ENCODE data around the gene ZNF385A. TPM values are rescaled to one million over a fixed set of nuclear protein-coding genes. Genes with fewer than 3 reads are reported as not detected.

Gene ZNF385A
- total RNA-seq, 4 donors from 2014 or later = 24.2 to 38.9 (median 29.3) TPM

DNA sequence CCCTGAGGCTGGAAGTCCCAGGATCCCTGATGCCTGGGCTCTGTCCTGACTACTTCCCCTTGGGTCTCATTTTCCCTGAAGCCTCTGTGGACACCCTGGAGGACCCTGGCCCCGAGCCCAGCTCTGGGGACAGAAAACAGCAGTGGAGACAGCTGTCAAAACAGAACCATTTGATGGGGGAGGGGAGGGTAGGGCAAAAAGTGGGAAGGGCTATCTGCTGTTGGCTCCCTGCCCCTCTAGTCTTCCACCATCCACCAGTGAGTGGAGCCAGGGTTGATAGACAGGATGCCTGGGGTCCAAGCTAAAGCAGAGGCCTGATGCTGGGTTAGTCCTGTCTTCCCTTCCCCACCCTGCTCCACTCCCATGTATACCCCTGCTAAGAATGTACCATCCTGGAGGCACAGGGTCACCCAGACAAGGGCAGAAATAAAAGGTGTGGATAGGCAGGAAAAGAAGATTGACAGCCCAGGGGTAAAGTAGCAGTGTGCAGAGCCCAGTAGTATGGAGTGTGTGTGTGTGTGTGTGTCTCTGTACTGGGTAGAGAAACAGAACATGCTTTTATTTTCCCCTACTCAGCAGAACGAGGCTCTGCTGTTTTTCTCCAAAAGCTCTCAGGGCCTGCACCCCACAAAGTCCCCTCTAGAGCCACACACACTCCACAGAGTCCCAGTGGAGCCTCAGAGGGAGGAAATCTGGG, 9.8 kb downstream of the ZNF385A start:
- intact Hi-C loops (cut with DNase I) = no loop called here
- peaks cover 33 to 77% of the 10 kb centered on the region in 2 donors for H3K4me1 ChIP-seq
- peak overlapping the region in 1 of 3 donors; percentile 2 for H3K4me3 ChIP-seq (replicated peaks in 1 of 3)
- no peaks in the 10 kb centered on the region for H3K9me3 ChIP-seq
- no peak for TF ChIP-seq POLR2A (IDR thresholded peaks at IDR 0.05)
- TF ChIP-seq, protein P1, sequence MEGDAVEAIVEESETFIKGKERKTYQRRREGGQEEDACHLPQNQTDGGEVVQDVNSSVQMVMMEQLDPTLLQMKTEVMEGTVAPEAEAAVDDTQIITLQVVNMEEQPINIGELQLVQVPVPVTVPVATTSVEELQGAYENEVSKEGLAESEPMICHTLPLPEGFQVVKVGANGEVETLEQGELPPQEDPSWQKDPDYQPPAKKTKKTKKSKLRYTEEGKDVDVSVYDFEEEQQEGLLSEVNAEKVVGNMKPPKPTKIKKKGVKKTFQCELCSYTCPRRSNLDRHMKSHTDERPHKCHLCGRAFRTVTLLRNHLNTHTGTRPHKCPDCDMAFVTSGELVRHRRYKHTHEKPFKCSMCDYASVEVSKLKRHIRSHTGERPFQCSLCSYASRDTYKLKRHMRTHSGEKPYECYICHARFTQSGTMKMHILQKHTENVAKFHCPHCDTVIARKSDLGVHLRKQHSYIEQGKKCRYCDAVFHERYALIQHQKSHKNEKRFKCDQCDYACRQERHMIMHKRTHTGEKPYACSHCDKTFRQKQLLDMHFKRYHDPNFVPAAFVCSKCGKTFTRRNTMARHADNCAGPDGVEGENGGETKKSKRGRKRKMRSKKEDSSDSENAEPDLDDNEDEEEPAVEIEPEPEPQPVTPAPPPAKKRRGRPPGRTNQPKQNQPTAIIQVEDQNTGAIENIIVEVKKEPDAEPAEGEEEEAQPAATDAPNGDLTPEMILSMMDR (IDR thresholded peaks at IDR 0.05) = no peak
- DNase-seq = peak in 1 of 2 donors; percentile 54
- peaks cover 8 to 18% of the 10 kb centered on the region in 2 donors for H3K36me3 ChIP-seq
- H3K27me3 ChIP-seq = no peaks in the 10 kb centered on the region
- 23 to 37% methylated on average over 2 of the region's 2 CpGs for WGBS, 2 donors
- peak overlapping the region; percentile 35 to 80 (median 41) for H3K27ac ChIP-seq

DNA sequence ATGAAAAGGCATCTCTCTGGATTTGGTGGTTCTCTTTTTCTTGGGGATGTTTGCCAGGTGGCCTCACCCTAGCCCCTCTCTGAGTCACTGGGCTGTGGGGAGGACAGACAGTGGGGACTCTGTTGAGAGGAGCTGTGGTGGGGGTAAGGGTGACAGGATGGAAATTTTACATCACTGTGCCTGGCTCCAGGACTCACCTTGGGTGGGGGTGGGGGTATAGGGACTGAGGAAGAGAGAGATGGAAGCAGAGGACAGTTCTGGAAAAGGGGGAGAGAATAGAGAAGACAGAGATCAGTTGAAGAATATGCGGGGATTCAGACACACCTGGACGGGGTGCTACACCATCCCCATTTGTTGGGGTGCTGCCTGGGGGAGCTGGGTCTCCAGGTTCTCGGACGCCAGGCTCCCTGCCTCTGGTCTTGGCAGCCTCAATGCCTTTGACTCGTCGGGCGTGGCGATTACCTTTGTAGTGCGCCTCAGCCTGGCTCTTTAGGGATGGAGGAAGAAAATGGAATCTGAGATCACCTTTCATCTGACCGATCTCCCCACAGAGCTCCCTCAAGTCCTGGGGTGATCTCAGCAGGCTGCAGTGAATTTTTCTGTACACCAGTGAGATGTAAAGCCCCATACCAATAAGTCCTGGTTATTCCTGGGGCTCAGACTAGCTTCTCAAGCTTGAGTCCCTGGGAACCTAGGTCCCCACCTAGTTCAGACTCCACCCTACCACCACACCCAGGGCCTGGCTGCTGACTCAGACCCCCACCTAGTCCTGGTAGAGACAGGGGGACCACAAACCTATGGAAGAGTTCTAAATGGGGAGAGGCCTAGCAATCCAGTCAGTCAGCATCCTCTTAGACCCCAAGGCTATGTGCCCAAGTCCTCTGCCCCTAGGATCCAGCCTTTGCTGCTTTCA, 10.6 kb downstream of the ZNF385A start:
- Histone ChIP-seq H3K4me1 (peaks cover 27 to 77% of the 10 kb centered on the region in 2 donors), H3K27ac (peak overlapping the region in 2 of 3 donors; percentile 20 to 80)

DNA sequence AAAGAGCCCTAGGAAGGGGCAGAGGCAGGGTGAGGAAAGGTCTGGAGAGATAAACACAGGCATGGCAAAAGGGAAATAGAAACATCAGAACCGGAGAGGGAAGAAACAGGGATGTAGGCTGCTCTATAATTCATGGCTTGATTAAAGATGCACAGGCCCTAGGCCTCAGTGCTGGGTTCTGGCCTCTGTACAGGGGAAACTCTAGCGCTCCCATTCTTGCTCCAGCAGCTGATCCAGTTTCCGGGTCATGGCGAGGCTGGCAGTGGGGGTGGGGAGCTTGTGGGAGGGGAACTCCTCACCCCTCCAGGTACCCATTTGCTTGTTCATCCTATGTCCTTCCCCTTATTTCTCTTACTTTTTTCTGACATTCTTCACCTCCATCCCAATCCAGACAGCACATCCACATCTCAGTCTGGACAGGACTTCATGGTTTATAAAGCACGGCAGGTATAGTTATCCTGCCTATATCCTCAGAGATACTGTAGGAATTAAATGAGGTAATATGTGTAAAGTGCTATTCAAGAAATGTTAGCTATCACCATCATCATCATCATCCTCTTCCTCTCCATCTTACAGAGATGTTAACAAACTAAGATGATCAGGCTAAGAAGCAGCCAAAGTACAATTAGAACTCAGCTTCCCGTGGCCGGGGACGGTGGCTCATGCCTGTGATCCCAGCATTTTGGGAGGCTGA, 12.3 kb downstream of the ZNF385A start:
- no peaks in the 10 kb centered on the region for H3K27me3 ChIP-seq
- TF ChIP-seq, protein P1 (IDR thresholded peaks at IDR 0.05) = no peak
- no peak for TF ChIP-seq POLR2A (IDR thresholded peaks at IDR 0.05)
- no peaks in the 10 kb centered on the region for H3K9me3 ChIP-seq
- H3K4me3 ChIP-seq (replicated peaks in 1 of 3) = no peak overlapping the region
- peak in 1 of 2 donors; percentile 41 for DNase-seq
- peaks cover 8 to 18% of the 10 kb centered on the region in 2 donors for H3K36me3 ChIP-seq
- peaks cover 25 to 70% of the 10 kb centered on the region in 2 donors for H3K4me1 ChIP-seq
- intact Hi-C loops (cut with DNase I) = no loop called here
- peak overlapping the region in 2 of 3 donors; percentile 24 to 47 for H3K27ac ChIP-seq
- WGBS, 2 donors = 66 to 68% methylated on average over 8 of the region's 8 CpGs

More for the DNA sequence above, 10.6 kb downstream of the ZNF385A start:
- Histone ChIP-seq H3K9me3 (no peaks in the 10 kb centered on the region), H3K36me3 (peaks cover 8 to 18% of the 10 kb centered on the region in 2 donors), H3K4me3 (replicated peaks in 1 of 3) (no peak overlapping the region), H3K27me3 (no peaks in the 10 kb centered on the region)
- TF ChIP-seq, protein P1 (IDR thresholded peaks at IDR 0.05) = no peak
- no peak for TF ChIP-seq POLR2A (IDR thresholded peaks at IDR 0.05)
- intact Hi-C loops (cut with DNase I) = no loop called here
- WGBS, 2 donors = 89% methylated on average over 10 of the region's 10 CpGs
- DNase-seq = no peak

DNA sequence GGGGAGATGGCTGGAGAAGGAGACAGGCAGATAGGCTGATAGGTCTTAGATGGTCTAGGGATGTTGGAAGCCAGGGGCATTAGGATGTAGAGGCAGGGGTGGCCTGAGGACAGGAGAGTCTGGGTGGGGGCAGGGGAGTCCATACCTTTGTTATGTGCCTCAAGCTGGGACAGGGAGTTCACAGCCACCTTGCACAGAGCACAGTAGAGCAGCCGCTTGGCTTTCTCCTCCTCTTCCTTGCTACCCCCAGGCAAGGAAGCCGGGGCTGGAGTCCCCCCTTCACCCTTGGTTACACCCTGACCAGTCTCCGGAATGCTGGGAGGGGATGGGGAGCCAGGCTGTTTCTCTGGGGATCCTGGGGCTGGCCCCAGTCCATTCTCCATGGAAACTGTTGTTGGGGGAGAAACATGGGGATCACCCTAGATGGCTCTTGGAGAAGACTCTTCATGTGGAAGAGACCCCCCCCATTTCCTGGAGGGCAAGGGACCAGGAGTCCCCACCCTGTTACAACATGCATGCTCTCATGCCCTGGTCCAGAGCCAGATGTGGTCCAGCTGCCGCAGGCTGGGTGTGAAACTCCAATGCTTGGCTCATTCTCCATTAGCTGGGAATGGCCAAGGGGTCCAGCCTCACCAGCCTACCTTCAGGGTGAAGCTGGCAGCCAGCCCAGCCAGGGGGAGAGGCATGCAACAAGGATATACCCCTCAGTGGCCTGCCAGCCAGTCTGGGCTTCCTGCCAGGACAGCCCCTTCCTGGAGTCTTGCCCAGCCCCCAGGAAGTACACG, 13.0 kb downstream of the ZNF385A start:
- intact Hi-C loops (cut with DNase I) = no loop called here
- no peaks in the 10 kb centered on the region for H3K9me3 ChIP-seq
- H3K4me3 ChIP-seq (replicated peaks in 1 of 3) = no peak overlapping the region
- no peak for TF ChIP-seq POLR2A (IDR thresholded peaks at IDR 0.05)
- TF ChIP-seq, protein P1 (IDR thresholded peaks at IDR 0.05) = no peak
- H3K36me3 ChIP-seq = peaks cover 8 to 18% of the 10 kb centered on the region in 2 donors
- 35 to 53% methylated on average over 5 of the region's 5 CpGs for WGBS, 2 donors
- H3K4me1 ChIP-seq = peaks cover 25 to 67% of the 10 kb centered on the region in 2 donors
- peak; percentile 55 to 71 for DNase-seq
- peak overlapping the region in 2 of 3 donors; percentile 47 to 67 for H3K27ac ChIP-seq
- no peaks in the 10 kb centered on the region for H3K27me3 ChIP-seq

Measured in thyroid gland (tissue), 4 donors.